HG03066 (cell line): ENCODE results near the gene SOX13.

Experiments used
- ATAC-seq: cut with Tn5 transposase; IDR thresholded peaks from one replicate; pipeline ENCODE4 v1.9.1; 2021; ENCODE audit warnings: low read depth; ENCODE audit not compliant: unreplicated experiment

SOX13 gene

DNA sequence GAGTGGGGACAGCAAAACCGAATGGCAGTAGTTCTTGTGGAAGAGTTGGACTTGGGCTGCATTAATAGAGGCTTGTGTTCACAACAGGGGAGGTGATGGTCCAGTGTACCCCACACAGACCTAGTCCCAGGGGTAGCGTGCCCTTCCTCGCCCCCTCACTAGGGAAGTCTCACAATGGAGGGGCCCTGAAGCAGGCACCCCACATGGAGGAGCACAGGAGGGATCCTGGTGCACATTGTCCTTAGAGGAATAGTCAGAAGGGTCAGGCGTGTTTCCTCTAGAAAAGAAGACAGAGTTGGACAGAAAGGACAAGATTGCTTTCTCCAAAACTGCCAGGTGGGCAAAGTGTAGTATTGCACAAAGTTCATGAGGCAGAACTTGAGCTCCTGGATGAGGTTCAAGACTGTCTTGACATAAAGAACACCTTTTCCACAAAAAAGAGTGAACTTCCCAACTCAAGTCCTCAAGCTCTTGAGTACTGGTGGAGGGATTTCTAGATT, 55.6 kb downstream of the SOX13 start:
- ATAC-seq, result no peak

DNA sequence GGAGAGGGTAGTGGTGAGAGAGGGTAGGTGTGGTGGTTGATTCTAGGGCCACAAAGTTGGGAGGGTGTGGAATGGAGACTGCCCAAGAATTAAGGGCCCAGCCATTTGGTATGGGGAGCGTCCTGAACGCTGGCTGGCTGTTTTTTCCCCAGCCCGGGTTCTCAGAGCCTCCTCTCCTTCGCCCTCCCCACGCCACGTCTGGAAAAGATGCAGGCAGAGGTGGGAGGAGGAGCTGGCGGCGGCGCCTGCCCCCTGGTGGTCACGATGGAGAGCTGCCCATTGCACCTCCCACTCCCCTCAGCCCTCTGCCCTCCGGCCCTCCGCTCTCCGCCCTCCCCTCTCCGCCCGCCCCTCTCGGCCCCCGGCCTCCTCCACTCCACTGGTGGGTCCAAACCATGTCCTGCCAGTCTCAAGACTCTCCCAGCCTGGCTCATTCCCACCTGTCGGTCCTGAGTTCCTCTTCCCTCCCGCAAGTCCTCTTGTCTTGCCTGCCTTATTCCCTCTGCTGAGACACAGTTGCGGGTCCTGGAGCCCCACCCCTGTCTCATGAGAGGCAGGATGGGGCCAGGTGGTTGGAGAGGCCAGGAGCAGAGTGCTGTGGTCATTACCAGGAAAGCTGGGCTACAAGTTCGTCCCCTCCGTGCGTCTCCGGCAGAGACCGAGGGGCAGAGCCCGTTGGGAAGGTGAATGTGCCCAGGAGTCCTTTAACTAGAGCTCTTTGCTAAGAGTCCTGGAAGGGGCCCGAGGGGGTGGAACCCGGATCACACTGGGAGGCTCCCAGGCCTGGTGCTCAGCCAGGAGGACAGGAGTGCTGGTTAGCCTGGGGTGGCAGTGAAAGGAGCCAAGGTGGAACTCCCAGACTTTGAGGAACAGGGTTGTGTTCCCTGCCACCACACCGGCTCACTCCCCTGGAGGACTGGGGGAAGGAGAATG, 56.3 kb downstream of the SOX13 start:
- ATAC-seq, result no peak

DNA sequence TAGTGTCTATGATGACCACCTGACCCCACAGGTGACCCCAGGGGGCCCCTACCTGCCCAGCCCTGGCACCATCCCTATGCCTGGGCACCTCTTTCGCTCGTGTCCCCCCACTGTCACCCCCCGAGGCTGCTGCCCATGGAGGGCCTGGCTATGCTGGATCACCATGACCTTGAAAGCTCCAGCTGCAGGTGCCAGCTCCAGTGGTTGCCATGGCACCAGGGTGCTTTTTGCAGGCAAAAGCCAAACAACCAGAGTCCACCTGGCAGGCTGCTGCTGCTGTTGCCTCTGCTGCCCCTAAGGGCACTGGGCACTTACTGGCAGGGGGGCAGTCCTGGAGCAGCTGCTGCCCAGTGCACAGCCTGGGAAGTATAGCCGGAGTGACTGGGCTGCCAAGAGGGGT, 57.3 kb downstream of the SOX13 start:
- no peak for ATAC-seq

DNA sequence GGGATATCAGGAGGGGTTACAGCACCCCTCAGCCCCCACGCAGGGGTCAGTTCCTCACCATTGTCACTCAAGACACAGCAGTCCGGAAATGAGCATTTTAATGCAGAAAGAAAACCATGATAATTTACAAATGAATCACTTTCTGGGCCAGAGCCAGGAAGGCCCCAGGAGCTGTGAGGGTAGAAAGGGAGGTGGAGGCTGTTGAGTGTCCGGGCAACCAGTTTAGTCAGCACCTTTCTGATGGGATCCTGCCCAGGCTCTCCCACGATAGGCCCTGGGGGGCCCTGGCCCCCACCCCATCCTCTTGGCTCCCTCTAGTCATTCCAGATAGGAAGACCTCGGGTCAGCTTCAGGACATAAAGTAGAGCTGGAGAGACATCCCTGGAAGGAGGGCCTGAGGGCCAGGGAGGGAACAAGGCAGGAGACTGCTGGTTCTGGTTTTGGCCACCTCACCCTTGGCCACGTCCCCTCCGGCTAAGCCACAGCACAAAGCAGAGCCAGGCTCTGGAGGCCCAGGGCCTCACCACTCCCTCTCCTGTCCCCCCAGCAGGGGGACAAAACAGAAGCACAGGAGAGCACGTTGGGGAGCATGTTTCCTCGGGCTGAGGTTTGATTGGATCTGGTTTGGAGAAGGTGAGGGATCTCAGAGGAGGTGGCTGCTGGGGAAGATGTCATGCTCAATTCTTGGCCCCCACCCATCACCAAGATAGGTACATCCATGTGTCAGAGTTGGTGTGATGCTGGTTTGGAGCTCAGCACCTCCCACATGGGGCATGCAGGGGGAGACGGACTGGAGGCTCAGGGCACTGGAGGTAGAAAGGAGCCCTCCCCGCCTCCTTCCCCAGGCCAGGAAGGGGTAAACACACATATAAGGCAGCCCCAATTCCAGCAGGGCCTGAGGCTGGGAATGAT, 58.3 kb downstream of the SOX13 start:
- ATAC-seq, result no peak

DNA sequence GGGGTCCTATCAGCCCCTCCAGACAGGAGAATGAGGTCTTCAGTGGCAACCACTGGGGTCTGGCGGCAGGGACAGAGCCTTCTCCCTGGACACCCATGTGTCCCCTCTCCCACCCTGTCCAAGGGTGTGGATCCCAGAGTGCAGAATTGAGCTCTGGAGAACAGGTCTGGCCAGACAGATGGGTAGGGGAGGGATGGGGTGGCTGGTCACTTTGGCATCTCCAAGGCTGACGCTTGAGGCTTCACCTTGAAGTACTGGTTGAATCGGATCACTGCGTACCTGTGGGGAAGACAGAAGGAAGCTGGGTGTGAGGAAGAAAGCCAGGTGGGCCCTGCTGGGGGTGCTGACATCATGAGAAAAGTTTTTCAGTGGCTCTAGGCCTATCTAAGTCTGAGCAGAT, 59.1 kb downstream of the SOX13 start:
- ATAC-seq, result no peak

DNA sequence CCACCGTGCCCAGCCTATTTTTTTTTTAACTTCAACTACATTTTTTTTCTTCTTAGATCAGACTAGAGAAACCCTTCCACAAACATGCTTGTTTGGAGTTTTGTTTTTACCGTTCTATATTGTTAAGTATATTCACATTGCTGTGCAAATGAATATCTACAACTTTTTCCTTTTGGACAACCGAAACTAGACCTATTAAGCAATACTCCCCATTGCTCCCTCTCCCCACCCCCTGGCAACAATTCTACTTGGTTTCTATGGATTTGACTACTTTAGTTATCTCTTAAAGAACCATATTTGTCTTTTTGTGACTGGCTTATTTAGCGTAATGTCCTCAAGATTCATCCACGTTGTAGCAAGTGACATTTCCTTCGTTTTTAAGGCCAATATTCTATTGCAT, 59.8 kb downstream of the SOX13 start:
- no peak for ATAC-seq

DNA sequence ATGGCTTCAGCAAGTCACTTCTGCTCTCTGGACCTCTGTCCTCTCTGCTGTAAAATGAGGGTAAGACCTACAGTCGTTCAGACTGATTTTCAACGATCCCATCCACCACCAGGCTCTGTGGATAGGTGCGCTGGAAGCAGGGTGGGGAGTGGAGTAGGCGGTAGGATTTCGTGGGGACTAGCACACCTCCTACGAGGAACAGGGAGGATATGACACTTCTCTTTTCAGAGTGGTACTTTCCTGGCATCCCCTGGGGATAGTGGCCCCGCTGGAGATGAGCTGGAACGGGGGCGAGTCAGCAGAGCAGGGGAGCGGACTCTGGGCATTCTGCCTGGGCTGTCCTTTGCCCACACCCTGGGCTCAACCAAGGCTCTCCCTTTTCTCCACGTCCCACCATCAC, 61.2 kb downstream of the SOX13 start:
- ATAC-seq, result no peak

DNA sequence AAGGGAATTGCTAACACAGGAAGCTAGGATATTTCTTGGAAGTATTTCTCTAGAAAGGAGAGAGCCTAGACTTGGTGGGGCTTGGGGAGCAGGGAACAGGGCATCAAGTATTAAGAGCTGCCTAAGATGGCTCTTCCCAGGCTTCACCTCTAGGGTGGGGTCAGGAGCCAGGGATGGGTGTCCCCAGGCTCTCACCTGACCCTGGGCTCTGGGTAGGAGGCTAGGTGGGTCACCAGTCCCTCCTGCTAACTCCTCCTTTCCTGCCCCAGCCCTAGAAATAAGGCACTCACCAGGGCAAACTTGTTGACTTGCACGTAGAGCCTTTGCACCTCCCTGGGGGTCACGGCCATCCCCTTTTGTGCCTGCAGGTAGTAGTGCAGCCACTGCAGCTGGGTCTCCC, 63.9 kb downstream of the SOX13 start:
- ATAC-seq, result no peak

DNA sequence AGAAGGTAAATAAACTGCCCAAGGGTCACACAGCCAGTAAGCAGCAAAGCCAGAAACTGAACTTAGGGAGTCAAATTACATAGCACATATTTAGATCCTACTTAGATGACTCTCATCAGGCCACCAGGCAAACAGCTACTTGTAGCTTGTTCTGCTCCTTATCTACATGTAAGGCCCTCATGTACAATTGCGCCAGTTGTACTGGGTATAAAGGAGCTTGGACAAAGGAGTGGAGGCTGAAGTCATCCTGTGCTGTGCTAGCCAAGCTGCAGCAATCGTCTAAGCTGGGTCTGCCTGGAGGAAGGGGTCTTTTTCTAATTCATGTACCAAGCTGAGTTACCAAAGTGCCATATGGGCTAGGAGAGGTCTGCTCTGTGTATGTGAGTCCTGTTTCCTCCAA, 66.2 kb downstream of the SOX13 start:
- ATAC-seq, result no peak

DNA sequence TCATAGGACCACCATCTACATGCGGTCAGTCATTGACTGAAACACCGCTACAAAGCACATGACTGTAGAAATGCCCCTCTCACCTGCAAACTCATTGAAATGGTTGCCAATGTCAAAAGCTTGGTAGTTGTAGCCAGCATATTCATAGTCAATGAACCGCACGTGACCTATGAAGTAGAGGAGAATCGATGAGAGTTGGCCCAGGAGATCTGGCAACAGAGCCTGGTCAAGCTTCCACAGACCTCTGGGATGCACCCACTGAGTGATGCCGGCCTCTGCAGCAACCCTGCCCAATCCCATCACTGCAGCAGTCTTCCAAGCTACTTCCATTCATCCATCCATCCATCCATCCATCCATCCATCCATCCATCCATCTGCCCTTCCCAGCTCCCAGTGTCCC, 67.0 kb downstream of the SOX13 start:
- no peak for ATAC-seq

DNA sequence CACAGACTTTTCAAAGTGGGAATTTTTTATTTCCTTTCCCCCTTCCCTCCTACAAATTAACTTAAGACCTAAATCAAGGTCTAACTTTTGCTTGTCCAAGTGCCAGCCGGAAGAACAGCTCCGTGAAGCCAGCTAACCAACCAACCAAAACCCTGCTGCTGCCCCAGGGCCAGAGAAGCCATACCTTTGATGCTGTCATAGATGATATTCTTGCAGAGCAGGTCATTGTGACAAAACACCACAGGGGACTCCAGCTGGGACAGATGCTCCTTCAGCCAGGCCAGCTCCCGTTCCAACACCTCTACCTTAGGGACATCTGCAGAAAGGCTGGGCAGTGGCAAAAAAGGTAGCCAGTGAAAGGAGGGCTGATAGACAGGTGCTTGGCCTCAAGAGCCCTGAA, 68.2 kb downstream of the SOX13 start:
- ATAC-seq, result no peak

DNA sequence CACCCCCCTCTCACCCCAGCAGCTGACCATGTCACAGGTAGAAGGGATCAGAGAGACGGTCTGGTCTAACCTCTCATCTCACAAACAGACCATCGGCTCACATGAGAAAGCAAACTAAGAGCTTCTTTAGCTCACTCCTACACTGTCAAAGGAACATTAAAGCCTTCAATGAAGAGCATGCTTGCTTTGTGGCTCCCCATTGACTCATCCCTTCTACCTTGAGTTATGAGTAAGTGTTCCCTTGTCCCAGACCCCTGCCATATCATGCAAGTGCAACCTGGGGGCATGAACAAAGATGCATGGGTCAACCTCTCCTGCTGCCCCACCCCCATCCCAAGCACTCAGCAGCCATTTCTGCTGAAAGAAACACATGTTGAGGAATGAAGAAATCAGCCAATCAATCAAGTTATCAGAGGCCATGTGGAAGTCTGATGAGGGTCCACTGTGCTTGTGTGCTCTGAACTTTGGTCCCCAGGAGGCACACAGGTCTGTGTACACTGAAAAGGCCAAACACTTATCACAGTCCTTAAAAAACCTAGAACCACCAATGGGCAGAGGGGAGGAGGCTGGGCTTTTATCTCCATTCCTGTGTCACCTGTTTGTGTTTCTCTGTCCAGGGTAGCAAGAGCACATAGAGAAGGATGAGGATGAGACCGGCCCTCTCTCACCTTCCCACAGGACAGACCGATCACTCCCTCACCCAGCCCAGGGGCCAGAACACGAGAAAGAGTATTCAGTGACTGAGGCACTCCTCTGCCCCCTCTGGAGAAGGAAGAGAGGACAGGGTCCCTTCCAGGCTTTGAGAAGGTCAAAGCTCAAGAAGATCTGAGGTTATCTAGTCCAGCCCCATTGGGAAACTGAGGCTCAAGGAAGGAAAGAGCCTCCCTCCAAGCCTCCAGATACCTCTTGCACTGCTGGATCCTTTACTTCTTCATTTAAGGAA, 69.4 kb downstream of the SOX13 start:
- ATAC-seq, result no peak

DNA sequence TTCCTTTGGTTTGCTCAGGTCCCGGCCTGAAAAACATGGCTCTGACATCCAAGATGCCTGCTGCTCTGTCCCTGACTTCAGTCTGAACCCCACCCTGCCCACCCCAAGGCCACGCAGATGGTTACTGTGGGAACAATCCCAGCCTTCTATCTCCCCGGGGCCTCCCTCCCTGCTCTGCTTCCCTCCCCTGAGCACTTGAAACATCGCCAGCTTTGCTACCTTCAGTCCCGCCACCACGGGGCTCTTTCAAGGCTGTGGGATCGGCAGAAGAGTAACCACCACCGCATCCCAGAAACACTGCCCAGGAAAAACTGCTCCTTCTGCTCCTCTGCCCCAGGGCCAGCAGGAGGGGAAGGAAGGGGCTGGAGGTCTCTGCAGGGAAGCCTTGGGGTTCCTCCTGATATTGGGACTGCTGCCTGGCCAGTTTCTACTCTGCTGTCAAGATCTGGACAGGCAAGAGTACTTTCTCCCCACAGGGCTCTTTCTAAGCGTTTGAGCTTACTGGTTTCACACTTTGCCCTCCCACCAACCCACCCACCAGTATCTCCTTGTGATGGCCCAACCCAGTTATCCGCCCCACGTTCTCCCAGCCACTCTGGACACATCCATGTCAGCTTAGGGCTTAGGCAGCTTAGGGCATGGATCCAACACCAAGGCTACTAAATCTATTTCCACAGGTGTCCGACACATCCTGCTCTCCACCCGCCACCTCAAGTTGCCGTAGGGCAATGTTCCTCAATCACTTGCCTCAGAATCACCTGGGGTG, 70.5 kb downstream of the SOX13 start:
- no peak for ATAC-seq

DNA sequence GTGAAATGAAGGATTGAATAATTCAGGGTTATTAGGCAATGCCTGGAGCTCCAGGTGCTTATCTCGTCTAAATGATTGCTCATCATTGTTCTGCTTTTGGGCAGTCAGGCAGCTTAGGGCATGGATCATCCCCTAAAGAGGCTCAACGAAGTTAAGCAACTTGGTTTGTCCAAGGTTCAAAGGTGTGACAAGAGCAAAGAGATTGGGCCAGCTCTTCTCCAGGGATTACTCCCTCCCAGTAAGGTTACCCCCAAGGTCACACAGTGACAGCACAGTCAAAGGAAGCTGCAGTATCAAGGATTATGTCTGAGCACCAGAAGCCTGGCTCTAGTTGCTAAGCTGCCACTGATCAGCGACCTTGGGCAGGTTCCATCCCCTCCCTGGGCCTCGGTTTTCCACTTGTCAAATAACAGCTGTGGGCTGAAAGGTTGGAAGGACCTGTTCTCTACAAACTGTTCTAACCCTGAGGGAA, 72.2 kb downstream of the SOX13 start:
- ATAC-seq, result no peak

DNA sequence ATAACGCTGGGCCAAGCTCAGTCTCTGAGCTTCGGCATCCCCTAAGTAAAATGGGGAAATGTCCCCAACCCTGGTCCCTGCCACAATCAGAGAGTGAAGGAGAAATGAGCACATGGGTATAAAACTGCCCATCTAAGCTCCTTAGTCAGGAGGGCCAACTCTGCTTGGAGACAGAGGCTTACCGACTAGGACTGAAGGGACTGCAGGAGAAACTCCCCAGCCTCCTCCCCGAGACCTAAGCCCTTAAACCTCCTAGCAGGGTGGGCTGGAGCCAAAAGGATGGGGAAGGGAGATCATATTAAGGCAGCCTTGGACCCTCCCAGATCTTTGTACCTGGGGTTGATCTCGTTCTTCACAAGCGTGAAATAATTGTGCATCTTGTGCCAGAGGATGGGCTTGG, 73.4 kb downstream of the SOX13 start:
- no peak for ATAC-seq

DNA sequence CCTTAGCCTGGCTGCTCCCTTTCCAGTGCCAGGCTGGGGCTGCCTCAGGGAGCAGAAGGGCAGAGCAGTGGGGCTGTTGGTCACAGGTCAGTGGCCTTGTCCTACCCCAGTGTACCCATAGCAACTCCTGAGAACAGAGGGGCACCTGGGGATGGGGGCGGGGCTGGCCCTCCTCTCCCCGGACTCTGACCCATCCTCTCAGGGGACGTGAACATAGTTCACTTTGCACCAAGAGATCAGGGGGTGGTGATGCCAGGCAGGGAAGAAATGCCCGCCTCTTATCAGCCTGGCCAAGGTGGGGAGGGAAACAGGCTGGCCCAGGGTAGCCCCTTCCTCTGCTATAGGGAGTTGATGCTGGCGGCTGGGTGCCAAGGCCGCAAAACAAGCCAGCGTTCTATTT, 74.0 kb downstream of the SOX13 start:
- ATAC-seq, result no peak

DNA sequence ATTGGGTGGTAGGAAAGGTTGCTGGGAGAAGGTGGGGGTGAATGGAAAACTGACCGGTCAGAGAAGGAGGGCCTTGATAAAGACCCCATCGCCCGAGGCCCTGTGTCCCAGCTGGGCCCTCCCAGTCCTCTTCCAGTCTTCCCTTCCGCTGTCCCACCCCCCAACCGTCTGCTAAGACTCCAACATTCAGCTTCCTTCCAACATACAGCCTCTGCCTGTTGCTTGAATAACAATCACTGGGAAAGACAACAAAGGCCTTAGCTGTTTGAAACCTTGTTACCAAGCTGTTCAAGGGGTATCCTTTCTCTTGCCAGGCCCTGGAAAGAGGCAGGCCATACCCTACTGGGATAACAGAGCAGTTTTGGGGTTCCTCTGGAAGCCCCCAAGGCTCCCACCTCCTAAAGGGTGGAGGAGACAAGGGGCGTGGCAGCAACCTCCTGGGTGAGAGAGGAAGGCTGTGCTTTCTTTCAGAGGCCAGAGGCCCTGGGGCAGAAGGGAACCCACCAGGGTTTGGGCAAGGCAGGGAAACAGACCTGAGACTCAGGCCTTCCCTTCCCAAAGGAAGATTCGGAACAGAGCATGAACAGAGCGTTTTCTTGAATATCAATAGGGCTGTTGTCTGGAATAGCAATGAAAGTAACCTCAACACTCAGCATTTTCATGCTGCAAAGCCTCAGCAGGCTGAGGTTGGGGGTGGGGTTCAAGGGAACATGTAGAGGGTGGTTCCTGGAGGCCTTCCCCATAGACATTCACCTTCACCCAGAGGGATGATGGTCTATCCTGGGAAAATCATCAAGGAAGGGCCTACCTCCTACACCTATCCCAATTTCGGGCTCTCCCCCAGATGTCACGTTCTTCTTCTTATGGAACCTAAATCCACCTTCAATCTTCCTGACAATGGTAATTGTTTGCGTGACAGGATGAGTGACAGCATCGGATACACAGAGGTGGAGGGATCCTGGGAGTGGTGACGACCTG, 74.8 kb downstream of the SOX13 start:
- ATAC-seq, result no peak

DNA sequence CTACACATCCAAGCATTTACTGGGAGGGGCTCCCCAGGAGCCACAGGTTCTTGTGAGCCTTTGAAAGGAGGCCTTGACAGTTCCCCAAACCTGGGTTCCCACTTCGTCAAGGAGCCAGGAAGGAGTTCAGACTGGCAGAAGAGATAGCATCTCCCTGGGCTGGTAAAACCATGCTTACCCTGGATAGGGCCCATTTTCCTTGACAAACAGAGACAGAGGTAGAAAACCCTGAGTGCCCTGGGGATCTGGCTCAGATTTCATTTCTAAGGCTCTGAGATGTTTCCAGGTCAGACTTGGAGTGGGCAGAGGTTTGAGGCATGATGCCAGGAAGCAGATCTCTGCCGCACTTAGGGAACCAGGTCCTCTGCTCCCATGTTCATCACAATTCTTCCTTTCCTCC, 76.2 kb downstream of the SOX13 start:
- no peak for ATAC-seq
